ENCODE results near the gene TM9SF1.

TM9SF1 gene

GRCh38 chr14:24194873-24195185 lies 412 bp downstream of the TM9SF1 start:
- no peak for DNase-seq

GRCh38 chr14:24194186-24194872 lies 912 bp downstream of the TM9SF1 start:
- no peak for DNase-seq

DNA sequence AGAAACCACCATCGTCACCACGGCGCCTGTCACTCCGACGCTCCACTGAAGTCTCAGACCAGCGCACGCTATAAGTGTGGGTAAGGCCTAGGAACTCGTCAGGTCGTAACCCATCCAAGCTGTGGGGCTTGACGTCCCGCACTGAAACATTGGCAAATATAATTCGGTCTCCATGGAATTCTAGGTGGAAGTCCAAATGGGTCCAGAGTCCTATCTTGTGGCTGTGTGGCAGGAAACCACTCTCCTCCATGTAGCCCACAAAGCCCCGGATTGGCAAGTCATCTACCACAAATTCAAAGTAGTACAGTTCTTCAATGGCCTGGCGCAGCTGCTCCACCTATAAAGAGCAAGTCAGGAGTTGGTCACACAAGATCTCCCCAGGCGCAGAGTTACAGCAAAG lies 2.3 kb downstream of the TM9SF1 start:
- DNase-seq, result no peak

DNA sequence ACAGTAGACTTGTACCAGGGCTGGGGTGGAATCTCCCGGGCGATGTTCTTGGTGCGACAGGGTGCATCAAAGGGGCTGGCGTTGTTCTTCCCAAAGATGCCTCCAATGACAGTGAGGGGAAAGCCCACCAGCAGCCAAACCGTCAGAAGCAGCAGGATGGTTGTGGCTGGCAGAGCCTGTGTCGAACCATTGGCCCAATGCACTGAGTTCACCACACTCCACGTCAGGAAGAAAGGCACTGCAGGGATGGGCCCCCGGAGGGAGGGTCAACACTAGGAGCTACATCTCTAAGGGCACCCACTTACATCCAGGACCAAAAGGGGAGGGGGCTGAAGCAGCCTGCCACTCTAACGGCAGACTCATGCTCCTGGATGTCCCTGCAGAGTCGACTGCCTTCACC lies 4.8 kb downstream of the TM9SF1 start:
- no peak for DNase-seq

GRCh38 chr14:24189460-24189859 lies 5.8 kb downstream of the TM9SF1 start:
- DNase-seq, result no peak

- no peak for DNase-seq
Observed at GRCh38 chr14:24189059-24189375, 6.2 kb downstream of the TM9SF1 start.

GRCh38 chr14:24188251-24189058 lies 6.8 kb downstream of the TM9SF1 start, which contains the start of gene IPO4:
Gene IPO4, minus strand, starts transcription at chr14:24188816. Its CDS starts 29 bp downstream, at chr14:24188787.
- DNase-seq, result peak; percentile 97

GRCh38 chr14:24187539-24187915 lies 7.7 kb downstream of the TM9SF1 start:
- DNase-seq, result no peak

GRCh38 chr14:24186831-24187538 lies 8.3 kb downstream of the TM9SF1 start:
- DNase-seq, result no peak

- DNase-seq, result no peak
Observed at GRCh38 chr14:24185741-24186140, 9.5 kb downstream of the TM9SF1 start.

GRCh38 chr14:24185026-24185425 lies 10.2 kb downstream of the TM9SF1 start:
- no peak for DNase-seq

- no peak for DNase-seq
Observed at GRCh38 chr14:24184104-24184970, 10.9 kb downstream of the TM9SF1 start.

GRCh38 chr14:24183014-24183481 lies 12.2 kb downstream of the TM9SF1 start:
- DNase-seq, result no peak

DNA sequence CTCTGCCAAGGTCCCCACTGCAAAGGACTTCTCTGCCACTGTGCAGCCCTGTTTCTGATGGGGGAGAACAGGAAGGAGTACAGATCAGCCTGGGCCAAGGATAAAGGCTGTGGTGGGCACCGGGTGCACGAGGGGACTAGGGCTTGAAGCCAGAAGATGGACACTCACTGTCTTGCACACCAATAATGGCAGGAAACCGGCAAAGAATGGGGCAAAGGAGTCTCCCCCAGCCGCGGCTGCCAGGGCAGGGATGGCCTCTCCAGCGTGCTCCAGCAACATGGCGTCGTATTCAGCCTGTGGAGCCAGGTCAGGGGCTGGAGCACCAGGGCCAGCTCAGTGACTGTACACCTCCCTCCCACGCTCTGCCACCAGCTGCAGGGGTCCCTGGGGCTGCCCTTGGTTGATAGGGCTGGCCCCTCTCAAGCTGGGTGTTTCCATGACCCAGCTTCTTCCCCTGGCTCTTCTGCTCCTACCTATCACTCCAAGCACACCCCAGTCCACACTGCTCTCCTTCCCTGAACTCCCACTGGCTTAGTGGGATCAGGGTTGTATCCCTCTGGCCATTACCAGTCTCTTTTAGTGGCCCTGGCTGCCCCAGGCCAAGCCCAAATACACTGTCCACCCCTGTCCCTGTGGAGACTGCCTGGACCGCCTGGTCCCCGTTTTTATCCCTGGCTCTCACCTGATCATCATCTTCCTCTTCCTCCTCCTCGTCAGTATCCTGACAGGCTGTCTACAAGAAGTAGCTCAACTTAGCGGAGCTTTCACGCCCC lies 12.9 kb downstream of the TM9SF1 start:
- DNase-seq, result no peak

DNA sequence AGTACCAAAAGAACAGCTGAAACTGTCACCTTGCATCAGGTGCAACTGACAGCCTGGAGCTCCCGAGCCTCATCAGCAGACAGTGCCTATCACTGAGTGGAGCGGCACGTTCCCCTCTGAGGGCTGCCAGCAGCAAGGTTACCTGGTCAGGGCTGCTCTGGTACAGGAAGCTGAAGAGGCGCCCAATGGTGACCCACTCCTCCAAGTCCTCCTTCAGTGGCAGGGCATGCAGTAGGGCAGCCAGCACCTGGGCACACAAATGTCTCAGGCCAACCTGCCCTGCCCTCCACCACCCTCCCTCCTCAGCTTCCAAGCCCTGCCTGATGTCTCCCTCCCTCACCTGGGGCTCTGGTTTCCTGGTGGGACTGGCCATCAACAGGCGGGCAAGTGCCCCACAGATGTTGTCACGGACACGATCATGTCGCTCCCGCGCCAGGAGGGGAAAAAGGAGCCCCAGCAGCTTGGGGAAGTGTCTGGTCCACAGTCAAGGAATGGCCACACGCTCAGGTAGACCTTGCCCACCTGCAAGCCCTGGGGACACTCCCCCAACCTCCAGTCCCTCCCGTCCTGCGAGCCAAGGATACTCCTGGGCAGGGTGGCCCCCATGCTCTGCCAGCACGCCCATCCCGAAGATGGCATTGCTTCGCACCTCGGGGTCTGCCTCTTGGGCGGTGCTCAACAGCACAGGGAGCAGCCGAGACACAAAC lies 13.7 kb downstream of the TM9SF1 start:
- DNase-seq, result no peak

DNA sequence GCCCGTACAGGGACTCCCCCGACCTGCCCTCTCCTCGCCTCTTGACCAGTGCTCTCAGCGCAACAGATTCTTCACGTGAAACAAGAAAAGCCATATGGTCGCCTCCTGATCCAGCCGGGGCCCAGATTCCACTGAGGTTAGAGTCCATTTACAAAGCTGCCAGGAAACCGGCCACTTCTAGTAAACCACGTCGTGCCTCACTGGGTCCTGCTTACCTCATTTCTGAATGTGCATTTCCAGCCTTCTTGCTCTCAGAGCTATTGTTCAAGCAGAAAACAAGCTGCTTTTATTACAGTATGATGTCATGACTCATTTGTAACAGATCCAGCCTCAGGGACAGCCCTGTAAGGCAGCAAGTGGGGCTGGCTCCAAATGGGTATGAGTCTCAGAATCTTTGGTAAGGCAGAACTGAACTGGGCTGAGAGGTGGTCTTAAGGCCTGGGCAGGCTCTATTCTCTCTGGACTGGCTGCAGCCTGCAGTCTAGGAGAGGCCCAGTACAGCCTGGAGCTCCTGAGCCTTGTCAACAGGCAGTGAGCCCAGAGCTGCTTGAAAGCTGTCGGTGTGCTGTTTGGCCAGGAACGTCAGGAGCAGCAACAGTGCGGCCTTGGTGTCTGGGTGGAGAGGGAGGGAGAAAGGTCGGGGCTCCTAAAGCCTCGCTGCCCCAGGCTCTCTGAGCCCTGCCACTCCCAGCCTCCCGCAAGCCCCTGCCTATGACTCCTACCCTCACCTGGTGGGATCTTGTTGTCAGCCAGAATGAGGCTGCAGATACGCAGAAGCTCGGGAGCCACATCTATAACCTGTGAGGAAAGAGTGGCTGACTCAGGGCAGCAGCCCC lies 15.1 kb downstream of the TM9SF1 start:
- peak; percentile 12 for DNase-seq

DNA sequence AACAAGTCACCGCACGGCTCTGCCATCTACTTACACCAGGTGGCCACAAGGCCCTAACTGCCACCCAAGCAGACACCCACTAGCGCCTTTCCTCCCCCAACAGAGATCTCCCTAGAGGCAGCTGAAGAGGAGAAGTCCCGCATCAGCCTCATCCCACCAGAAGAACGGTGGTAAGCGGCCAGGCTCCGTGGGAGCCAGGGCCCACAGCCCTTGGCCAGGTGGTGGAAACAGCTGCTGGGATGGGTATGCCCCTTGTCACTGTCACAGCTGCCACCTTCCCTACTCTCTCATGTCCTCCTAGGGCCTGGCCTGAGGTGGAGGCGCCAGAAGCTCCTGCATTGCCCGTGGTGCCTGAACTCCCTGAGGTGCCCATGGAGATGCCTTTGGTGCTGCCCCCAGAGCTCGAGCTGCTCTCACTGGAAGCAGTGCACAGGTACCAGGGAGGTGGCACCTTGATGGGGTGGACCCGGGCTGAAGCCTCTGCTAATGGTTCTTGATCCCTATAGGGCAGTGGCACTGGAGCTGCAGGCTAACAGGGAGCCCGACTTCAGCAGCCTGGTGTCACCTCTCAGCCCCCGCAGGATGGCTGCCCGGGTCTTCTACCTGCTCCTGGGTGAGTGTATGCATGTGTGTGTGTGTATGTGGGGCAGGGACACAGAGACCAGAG lies 15.8 kb downstream of the TM9SF1 start:
- no peak for DNase-seq

GRCh38 chr14:24178399-24179178 lies 16.7 kb downstream of the TM9SF1 start:
- no peak for DNase-seq

DNA sequence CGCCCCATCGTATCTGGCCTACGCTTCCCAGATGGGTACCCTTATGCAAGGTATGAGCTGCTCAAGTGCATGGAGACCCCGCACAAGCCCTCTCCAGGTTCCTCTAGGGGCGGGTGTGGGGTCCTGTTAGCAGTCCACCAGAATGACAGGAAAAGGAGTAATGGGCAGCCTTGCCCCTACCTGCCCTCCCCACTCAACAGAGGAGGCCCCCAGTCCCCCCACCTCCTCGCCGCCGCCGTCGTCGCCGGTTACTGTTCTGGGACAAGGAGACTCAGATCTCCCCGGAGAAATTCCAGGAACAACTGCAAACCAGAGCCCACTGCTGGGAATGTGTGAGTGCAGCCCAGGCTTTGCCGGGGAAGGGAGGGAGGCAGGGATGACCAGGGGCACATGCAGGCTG lies 17.4 kb downstream of the TM9SF1 start:
- no peak for DNase-seq

Data from amniotic stem cell (primary cell).